ENCODE data around the gene MAP1A.

Gene MAP1A

GRCh38 chr15:43511012-43511885 lies 6.2 kb upstream of the MAP1A start:
- peak; percentile 70 for DNase-seq

DNA sequence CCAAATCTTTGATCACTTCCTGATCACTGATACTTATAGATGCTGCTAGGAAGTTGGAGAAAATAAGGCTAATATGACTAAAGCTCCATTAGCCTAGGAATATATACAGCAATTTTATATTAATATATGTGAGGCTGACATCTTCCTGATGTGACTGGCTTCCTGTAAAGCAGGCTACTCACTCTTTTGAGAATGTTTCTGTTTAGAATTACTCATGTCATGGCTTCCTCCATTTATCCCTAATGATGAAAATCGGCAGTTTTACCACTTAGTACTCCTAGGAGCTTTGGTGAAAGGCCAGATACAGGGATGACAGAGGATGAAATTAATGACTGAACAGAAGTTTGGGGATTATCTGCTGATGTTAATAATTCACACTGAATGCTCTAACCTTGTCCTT lies 3.9 kb upstream of the MAP1A start:
- peak; percentile 44 for DNase-seq

GRCh38 chr15:43514241-43515057 lies 3.0 kb upstream of the MAP1A start:
- DNase-seq = peak; percentile 91

DNA sequence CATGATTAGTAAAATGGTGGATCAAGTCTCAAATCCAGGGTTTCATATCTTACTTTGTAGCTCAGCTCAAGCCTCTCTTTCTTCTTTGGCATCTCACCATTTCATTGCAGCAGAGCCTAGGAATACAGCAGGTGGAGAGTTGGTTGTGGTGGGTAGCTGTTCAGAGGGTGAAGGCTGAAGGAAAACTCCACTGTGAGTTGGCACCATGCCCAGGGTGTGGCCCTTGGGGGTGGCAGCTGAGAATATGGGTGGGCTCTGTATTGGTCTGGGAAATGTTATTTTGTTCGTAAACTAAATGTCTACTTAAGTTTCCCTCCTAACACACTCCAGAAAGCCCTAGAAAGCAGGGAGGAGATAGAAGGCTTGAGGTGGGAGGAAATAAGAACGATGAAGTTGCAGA lies 1.7 kb upstream of the MAP1A start:
- DNase-seq = no peak

DNA sequence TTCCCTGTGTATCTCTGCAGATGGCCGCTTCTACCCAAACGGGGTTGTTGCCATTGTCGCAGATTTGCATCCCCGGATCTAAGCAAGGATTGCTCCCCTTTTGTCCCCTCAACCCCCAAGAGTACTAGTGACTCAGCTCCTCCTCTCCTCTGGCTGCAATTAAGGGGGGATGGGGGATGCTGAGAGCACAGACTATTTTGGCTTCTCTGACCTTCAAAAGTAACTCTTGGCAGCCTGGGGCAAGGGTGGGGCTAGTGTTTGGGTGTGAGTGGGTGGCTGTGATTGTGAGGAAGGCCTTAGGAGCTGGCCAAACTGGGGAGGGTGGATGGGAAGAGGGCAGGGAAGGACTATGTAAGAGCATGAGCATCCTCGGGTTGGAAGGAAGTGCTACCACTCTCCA lies 1.2 kb upstream of the MAP1A start:
- DNase-seq = no peak

- DNase-seq = peak; percentile 20
These were observed 531 bp upstream of the MAP1A start for GRCh38 chr15:43516801-43517353.

DNA sequence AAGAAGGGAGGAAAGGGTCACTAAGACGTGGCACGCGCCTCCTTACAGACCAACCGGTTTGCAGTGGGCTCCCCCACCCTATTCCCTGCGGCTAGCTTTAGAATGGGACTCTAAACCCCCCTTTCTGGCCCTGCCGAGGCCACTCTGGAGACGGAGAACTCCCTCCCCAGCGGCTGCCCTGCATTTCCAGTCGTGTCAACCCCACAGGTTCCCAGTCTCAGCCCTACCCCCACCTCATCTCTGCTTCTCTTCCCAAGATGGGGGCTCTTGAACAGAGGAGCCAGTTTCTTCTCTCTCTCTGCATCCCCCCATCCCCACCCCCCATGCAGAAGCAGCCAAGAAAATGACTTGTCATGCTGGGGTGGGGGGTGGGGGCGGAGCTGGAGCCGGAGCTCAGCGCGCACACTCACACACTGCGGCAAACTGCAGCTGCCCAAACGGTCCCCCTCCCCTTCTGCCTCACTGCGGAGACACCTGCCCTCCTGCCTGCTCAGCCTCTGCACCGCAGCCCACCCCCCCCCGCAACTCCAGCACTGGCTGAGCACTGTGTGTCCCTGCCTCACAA lies 871 bp downstream of the MAP1A start:
- DNase-seq = peak; percentile 76

- no peak for DNase-seq
These were observed 1.8 kb downstream of the MAP1A start for GRCh38 chr15:43519196-43519595.

DNA sequence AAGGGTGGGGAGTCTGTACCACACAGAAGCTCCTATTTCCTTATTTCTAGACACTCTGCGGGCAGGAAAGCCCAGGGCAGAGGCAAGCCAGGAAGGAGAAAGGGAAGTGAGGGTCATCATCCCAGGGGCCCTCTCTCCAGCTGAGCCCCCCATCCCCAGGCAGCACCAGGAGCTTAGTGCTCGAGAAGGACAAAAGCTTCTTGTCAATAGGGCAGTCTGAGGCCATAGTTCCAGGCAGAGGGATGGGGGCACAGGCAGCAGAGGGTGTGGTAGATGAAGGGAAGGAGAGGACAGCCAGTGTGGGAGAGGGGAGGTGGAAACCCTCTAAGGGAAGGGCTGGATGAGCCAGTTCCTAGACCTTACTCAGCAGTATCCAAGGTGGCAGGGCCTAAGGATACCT lies 2.7 kb downstream of the MAP1A start:
- no peak for DNase-seq

DNA sequence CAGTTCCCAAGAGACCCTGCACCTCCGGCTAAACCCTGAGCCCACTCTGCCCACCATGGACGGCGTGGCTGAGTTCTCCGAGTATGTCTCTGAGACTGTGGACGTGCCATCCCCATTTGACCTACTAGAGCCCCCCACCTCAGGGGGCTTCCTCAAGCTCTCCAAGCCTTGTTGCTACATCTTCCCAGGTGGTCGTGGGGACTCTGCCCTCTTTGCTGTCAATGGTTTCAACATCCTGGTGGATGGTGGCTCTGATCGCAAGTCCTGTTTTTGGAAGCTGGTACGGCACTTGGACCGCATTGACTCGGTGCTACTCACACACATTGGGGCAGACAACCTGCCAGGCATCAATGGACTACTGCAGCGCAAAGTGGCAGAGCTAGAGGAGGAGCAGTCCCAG lies 4.0 kb downstream of the MAP1A start:
- DNase-seq = no peak

DNA sequence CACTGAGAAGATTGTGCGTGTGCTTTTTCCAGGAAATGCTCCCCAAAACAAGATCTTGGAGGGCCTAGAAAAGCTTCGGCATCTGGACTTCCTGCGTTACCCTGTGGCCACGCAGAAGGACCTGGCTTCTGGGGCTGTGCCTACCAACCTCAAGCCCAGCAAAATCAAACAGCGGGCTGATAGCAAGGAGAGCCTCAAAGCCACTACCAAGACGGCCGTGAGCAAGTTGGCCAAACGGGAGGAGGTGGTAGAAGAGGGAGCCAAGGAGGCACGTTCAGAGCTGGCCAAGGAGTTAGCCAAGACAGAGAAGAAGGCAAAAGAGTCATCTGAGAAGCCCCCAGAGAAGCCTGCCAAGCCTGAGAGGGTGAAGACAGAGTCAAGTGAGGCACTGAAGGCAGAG lies 4.8 kb downstream of the MAP1A start:
- DNase-seq = no peak

GRCh38 chr15:43523646-43524045 lies 6.2 kb downstream of the MAP1A start:
- no peak for DNase-seq

- no peak for DNase-seq
These were observed 6.9 kb downstream of the MAP1A start for GRCh38 chr15:43524254-43524845.

DNA sequence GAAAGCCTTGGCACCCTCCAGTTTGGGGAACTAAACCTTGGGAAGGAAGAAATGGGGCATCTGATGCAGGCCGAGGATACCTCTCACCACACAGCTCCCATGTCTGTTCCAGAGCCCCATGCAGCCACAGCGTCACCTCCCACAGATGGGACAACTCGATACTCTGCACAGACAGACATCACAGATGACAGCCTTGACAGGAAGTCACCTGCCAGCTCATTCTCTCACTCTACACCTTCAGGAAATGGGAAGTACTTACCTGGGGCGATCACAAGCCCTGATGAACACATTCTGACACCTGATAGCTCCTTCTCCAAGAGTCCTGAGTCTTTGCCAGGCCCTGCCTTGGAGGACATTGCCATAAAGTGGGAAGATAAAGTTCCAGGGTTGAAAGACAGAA lies 7.7 kb downstream of the MAP1A start:
- no peak for DNase-seq

DNA sequence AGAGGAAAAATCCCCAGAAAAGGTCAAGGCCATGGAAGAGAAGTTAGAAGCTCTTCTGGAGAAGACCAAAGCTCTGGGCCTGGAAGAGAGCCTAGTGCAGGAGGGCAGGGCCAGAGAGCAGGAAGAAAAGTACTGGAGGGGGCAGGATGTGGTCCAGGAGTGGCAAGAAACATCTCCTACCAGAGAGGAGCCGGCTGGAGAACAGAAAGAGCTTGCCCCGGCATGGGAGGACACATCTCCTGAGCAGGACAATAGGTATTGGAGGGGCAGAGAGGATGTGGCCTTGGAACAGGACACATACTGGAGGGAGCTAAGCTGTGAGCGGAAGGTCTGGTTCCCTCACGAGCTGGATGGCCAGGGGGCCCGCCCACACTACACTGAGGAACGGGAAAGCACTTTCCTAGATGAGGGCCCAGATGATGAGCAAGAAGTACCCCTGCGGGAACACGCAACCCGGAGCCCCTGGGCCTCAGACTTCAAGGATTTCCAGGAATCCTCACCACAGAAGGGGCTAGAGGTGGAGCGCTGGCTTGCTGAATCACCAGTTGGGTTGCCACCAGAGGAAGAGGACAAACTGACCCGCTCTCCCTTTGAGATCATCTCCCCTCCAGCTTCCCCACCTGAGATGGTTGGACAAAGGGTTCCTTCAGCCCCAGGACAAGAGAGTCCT lies 9.0 kb downstream of the MAP1A start:
- DNase-seq = no peak

- no peak for DNase-seq
These were observed 9.8 kb downstream of the MAP1A start for GRCh38 chr15:43527016-43527801.

DNA sequence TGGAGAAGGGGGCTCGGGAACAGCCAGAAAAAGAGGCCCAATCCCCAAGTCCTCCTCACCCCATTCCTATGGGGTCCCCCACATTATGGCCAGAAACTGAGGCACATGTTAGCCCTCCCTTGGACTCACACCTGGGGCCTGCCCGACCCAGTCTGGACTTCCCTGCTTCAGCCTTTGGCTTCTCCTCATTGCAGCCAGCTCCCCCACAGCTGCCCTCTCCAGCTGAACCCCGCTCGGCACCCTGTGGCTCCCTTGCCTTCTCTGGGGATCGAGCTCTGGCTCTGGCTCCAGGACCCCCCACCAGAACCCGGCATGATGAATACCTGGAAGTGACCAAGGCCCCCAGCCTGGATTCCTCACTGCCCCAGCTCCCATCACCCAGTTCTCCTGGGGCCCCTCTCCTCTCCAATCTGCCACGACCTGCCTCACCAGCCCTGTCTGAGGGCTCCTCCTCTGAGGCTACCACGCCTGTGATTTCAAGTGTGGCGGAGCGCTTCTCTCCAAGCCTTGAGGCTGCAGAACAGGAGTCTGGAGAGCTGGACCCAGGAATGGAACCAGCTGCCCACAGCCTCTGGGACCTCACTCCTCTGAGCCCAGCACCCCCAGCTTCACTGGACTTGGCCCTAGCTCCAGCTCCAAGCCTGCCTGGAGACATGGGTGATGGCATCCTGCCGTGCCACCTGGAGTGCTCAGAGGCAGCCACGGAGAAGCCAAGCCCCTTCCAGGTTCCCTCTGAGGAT lies 10.6 kb downstream of the MAP1A start:
- DNase-seq = no peak

GRCh38 chr15:43528542-43529007 lies 11.2 kb downstream of the MAP1A start:
- DNase-seq = no peak

DNA sequence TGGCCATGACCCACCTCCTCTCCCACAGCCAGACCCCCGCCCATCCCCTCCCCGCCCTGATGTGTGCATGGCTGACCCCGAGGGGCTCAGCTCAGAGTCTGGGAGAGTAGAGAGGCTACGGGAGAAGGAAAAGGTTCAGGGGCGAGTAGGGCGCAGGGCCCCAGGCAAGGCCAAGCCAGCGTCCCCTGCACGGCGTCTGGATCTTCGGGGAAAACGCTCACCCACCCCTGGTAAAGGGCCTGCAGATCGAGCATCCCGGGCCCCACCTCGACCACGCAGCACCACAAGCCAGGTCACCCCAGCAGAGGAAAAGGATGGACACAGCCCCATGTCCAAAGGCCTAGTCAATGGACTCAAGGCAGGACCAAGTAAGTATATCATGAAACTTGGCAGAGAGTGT lies 11.7 kb downstream of the MAP1A start:
- DNase-seq = no peak

- no peak for DNase-seq
These were observed 12.4 kb downstream of the MAP1A start for GRCh38 chr15:43529587-43530345.
